Measurements from ENCODE around the gene ZNF746. TPM values are rescaled to one million over a fixed set of nuclear protein-coding genes. Genes with fewer than 3 reads are reported as not detected.
A peak's percentile ranks its signal among the peaks of the same experiment; 100 is the strongest.

The ZNF746 gene
- total and polyA plus RNA-seq, 9 of the 15 experiments (the other 6 are each of a cell fraction or from before 2014, with no cell fraction given): 1.7 to 31.6 (median 13.3) TPM

DNA sequence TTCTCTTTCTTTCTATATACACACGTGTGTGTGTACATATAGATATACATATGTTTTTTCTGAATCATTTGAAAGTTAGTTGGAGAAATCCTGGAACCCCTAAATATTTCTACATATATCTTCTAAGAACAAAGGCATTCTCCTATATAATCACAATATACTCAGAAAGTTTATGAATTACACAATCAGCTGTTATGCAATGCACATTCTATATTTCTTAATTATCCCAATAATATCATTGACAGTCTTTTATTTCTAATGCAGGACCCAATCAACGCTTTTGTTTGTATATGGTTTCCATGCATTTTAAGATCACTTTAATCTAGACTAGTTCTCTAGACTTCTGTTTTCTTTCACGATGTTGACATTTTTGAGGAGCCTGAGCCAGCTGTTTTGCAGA, 27.7 kb upstream of the ZNF746 start:
- no peak overlapping the region for H3K4me3 ChIP-seq
- H3K27me3 ChIP-seq (ENCODE audit: control insufficient read depth in 2 of 2, insufficient read depth in 2 of 2, low read length in 2 of 2): no peaks in the 10 kb centered on the region
- no peaks in the 10 kb centered on the region for H3K4me1 ChIP-seq (replicated peaks in 1 of 2; ENCODE audit: control insufficient read depth in 2 of 2, insufficient read depth in 2 of 2, low read length in 2 of 2)
- H4K20me1 ChIP-seq (replicated peaks; ENCODE audit: control insufficient read depth, insufficient read depth, low read length): no peaks in the 10 kb centered on the region
- in situ Hi-C loops (cut with MboI) (no loop called here), intact Hi-C loops (cut with micrococcal nuclease) (no loop called here)
- TF ChIP-seq CEBPB (tag; IDR thresholded peaks at IDR 0.05) (peak; percentile 83), POLR2AphosphoS2 (IDR thresholded peaks at IDR 0.05; ENCODE audit: low read length) (no peak), HNRNPH1 (optimal IDR thresholded peaks at IDR 0.05; ENCODE audit: low read depth, low read length) (no peak), CEBPG (CRISPR knock-in tag; IDR thresholded peaks at IDR 0.05) (no peak), CEBPG (tag; conservative IDR thresholded peaks at IDR 0.05 in 1 of 2, IDR thresholded peaks at IDR 0.05 in 1 of 2) (peak; percentile 58 to 73)
- TF ChIP-seq, protein P1, sequence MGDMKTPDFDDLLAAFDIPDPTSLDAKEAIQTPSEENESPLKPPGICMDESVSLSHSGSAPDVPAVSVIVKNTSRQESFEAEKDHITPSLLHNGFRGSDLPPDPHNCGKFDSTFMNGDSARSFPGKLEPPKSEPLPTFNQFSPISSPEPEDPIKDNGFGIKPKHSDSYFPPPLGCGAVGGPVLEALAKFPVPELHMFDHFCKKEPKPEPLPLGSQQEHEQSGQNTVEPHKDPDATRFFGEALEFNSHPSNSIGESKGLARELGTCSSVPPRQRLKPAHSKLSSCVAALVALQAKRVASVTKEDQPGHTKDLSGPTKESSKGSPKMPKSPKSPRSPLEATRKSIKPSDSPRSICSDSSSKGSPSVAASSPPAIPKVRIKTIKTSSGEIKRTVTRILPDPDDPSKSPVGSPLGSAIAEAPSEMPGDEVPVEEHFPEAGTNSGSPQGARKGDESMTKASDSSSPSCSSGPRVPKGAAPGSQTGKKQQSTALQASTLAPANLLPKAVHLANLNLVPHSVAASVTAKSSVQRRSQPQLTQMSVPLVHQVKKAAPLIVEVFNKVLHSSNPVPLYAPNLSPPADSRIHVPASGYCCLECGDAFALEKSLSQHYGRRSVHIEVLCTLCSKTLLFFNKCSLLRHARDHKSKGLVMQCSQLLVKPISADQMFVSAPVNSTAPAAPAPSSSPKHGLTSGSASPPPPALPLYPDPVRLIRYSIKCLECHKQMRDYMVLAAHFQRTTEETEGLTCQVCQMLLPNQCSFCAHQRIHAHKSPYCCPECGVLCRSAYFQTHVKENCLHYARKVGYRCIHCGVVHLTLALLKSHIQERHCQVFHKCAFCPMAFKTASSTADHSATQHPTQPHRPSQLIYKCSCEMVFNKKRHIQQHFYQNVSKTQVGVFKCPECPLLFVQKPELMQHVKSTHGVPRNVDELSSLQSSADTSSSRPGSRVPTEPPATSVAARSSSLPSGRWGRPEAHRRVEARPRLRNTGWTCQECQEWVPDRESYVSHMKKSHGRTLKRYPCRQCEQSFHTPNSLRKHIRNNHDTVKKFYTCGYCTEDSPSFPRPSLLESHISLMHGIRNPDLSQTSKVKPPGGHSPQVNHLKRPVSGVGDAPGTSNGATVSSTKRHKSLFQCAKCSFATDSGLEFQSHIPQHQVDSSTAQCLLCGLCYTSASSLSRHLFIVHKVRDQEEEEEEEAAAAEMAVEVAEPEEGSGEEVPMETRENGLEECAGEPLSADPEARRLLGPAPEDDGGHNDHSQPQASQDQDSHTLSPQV (IDR thresholded peaks at IDR 0.05): no peak
- no peak overlapping the region for H3K9ac ChIP-seq (ENCODE audit: insufficient read depth in 1 of 2, low read depth in 2 of 2, low read length in 2 of 2)
- ATAC-seq (no peak), DNase-seq (ENCODE audit: extremely low read depth in 1 of 4, low spot score in 3 of 4) (no peak), FAIRE-seq (no peak)
- CTCF ChIA-PET (ENCODE audit: low intra/inter-chr PET ratio): no interaction called here
- peaks cover 19% of the 10 kb centered on the region for H3K9me3 ChIP-seq (replicated peaks; ENCODE audit: control insufficient read depth, insufficient read depth, low read depth, low read length)
- BruUV-seq (replicated peaks): no TSS peak
- H3K9me1 ChIP-seq (ENCODE audit: control insufficient read depth, insufficient read depth, low read length): no peaks in the 10 kb centered on the region
- H2AFZ ChIP-seq (ENCODE audit: low read depth, low read length): no peak overlapping the region
- H3K79me2 ChIP-seq (ENCODE audit: control insufficient read depth, insufficient read depth, low read length): no peaks in the 10 kb centered on the region
- POLR2A ChIA-PET: no interaction called here
- H3K27ac ChIP-seq (ENCODE audit: extremely low read depth, low read depth, low read length): no peak overlapping the region
- no peak overlapping the region for H3K4me2 ChIP-seq (ENCODE audit: insufficient read depth, low read length)
- 3% methylated on average over 3 of the region's 3 CpGs for WGBS (ENCODE audit: insufficient coverage, low coverage, missing lambda C conversion rate)
- no peaks in the 10 kb centered on the region for H3K36me3 ChIP-seq (ENCODE audit: control insufficient read depth, insufficient read depth, low read length)

All from K562 (cell line).